SU-DHL-6 (cell line): Measurements from ENCODE around the gene ZBTB12.
"Not testable (repeated sequence)": the region's sequence is repeated elsewhere in the genome, so short reads cannot be mapped to it uniquely, and the experiment has no call there.

Source experiments
- CTCF ChIP-seq: fragments of 200-600 bp; sonication (generic); IDR thresholded peaks from one replicate; pipeline ENCODE4 v1.5.1; 2017; ENCODE audit warnings: antibody characterized with exemption, mild to moderate bottlenecking, low read length, moderate library complexity; ENCODE audit not compliant: insufficient read depth, poor library complexity, severe bottlenecking
- EZH2phosphoT487 ChIP-seq: fragments of 200-600 bp; sonication (generic), shearing (Covaris generic); conservative IDR thresholded peaks from 2 replicates; pipeline ENCODE4 v1.6.1; 2018; ENCODE audit warnings: mild to moderate bottlenecking, antibody characterized with exemption, low read length, moderate library complexity, mixed read lengths

- not testable (repeated sequence) for TF ChIP-seq CTCF, EZH2phosphoT487
These were observed 49.7 kb downstream of the ZBTB12 start for GRCh38 chr6:31851980-31852718.
